Endometrium (tissue), 2 donors: ENCODE data around the gene EXOSC6.
"Not testable (repeated sequence)": the region's sequence is repeated elsewhere in the genome, so short reads cannot be mapped to it uniquely, and the experiment has no call there.

Experiments
- FAIRE-seq: peaks from 2 replicates; lab custom pipeline; 2012; peaks lifted over from hg19 to GRCh38; lab: Jason Lieb, UNC
- donor health status: control.
- donor health status: control.

Gene EXOSC6

GRCh38 chr16:70251629-70252354 lies at the start of gene EXOSC6:
EXOSC6 (minus strand) TSS chr16:70251940; CDS start chr16:70251900, 40 bp downstream.
- no peak for FAIRE-seq

DNA sequence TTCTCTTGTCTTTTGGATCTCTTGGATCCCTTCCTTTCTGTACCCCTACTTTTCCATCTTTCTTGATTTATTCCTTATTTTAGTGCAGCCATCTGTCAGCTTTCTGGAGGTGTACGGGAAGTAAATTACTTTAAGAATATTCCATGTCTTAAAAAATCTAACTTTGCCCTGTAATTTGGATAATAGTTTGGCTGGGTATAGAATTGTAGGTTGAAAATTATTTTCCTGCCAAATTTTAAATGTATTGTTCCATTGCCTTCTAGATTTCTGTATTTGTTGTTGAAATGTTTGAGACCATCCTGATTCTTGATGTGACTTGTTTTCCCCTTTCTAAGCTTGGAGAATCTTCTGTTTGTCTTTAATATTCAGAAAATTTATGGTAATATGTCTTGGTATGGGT lies 49.4 kb upstream of the EXOSC6 start:
- FAIRE-seq = no peak

GRCh38 chr16:70298988-70299938 lies 47.5 kb upstream of the EXOSC6 start, which contains the start of gene DDX19B:
DDX19B (plus strand) TSS chr16:70299186; CDS start chr16:70299298, 112 bp downstream.
- no peak for FAIRE-seq

DNA sequence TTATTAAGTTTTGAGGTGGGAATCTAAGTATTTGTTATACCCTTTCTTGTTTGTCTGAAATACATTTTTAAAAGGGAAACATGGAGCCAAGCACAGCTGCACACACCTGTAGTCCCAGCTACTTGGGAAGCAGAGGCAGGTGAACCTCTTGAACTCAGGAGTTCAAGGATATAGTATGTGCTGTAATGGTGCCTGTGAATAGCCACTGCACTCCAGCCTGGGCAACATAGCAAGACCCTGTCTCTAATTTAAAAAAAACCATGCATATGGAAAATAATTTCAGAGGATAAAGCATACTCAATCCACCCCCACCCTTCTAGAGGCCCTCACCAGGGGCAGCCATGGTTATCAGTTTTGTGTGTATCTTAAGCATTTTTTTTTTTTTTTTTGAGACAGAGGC lies 43.9 kb upstream of the EXOSC6 start:
- no peak for FAIRE-seq

DNA sequence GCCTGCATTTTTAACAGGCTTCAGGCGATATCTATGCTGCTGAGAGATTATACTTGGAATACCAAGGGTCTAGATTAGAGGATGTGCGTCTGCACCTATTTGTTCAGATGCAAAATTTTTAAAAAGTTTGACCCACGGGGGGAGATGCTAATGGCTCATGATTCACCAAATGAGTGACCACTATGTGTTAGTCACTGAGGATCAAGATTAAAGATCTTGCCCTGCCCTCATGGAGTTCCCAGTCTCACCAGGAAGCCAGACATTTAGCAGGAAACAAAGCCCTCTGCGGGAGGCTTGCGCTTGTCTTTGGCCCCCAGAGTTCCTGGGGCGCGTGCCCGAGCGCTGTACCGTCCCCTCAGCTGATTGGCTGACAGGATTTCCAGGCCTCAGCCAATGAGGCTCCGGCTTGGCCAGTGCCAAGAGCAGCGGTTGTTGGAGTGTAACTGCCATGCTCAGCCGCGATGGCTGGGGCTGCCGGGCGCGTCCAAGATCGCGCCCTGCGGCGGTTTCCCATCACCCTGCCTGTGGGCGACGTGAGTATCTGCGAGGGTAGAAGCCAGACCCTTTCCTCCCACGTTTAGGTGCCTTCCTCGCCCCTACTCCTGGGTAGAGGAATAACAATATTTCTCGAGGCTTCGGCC lies 42.8 kb upstream of the EXOSC6 start:
- no peak for FAIRE-seq

DNA sequence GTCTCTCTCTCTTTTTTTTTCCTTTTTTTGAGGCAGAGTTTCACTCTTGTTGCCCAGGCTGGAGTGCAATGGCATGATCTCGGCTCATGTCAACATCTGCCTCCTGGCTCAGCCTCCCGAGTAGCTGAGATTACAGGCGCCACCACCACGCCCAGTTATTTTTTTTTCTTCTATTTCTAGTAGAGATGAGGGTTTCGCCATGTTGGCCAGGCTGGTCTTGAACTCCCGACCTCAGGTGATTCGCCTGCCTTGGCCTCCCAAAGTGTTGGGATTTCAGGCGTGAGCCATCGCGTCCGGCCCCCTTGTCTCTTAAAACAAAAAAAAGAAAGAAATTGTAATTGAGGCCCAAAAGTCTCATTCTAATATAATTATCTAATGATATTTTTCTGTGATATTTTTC lies 40.4 kb upstream of the EXOSC6 start:
- not testable (repeated sequence) for FAIRE-seq

GRCh38 chr16:70290949-70291519 lies 39.3 kb upstream of the EXOSC6 start:
- FAIRE-seq = no peak

GRCh38 chr16:70289229-70290094 lies 37.7 kb upstream of the EXOSC6 start, which contains the start of gene AARS1:
AARS1 (minus strand) TSS chr16:70289506; CDS start chr16:70282763, 6,743 bp downstream.
- FAIRE-seq = peak; percentile 35

DNA sequence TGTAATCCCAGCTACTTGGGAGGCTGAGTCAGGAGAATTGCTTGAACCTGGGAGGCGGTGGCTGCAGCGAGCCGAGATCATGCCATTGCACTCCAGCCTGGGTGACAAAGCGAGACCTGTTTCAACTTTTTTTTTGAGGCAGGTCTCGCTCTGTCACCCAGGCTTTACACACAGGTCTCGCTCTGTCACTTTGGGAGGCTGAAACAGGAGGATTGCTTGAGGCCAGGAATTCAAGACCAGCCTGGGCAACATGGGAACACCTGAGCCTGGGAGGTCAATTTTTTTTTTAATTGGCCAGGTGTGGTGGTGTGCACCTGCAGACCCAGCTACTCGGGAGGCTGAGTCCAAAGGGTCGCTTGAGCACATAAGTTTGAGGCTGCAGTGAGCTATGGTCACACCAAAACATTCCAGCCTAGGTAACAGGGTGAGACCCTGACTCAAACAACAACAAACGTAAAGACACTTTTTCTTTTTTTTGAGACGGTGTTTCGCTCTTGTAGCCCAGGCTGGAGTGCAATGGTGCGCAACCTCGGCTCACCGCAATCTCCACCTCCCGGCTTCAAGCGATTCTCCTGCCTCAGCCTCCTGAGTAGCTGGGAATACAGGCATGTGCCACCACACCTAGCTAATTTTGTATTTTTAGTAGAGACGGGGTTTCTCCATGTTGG lies 35.7 kb upstream of the EXOSC6 start:
- FAIRE-seq = not testable (repeated sequence)

GRCh38 chr16:70276392-70276791 lies 24.7 kb upstream of the EXOSC6 start:
- no peak for FAIRE-seq

- no peak for FAIRE-seq
Observed at GRCh38 chr16:70271696-70272095, 20.0 kb upstream of the EXOSC6 start.

DNA sequence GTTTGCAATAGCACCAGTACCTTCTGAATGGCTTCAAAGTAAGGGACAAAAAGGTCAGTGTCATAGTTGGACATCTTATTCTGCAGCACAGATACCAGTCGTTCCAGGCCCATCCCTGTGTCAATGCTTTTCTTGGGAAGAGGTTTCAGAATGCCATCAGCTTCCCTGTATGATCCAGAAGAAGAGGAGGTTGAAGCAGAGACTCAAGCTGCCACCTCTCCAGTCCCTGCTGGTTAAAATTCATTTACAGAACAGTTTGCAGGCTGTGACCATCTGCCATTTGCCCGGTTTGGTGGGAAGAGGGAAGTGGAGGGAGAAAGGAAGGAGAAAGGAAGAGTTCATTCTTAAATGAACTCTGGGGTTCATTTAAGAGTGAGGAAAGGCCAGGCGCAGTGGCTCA lies 18.4 kb upstream of the EXOSC6 start:
- no peak for FAIRE-seq

- no peak for FAIRE-seq
Observed at GRCh38 chr16:70269471-70269870, 17.7 kb upstream of the EXOSC6 start.

DNA sequence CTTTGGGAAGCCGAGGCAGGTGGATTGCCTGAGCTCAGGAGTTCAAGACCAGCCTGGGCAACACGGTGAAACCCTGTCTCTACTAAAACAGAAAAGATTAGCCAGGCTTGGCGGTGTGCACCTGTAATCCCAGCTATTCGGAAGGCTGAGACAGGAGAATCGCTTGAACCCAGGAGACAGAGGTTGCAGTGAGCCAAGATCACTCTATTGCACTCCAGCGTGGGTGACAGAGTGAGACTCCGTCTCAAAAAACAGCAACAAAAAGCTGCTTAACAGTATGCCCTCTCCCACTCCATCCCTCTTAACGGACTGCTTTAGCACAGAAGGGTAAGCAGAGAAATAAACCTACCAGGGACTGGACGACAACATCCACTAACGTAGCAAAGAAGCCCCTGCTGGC lies 16.2 kb upstream of the EXOSC6 start:
- not testable (repeated sequence) for FAIRE-seq

DNA sequence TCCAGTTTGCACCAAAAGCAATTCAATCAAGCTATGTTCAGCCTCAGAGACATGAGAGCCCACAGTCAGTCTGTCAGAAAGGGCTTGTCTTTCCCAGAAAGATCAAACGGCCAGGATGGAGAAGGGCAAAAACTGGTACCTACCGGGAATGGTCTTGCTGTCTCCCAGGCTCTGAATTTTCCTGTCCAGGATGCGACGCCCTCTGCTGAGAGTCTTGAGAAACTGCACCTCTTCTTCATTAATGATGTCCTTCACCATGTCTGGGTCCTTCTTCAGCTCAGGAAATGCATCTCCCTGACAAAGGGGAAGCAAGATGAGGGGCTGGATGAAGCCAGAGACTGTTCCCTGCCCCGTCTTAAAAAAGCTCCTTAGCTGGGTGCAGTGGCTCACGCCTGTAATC lies 15.8 kb upstream of the EXOSC6 start:
- no peak for FAIRE-seq

- FAIRE-seq = not testable (repeated sequence)
Observed at GRCh38 chr16:70259903-70260302, 8.2 kb upstream of the EXOSC6 start.

DNA sequence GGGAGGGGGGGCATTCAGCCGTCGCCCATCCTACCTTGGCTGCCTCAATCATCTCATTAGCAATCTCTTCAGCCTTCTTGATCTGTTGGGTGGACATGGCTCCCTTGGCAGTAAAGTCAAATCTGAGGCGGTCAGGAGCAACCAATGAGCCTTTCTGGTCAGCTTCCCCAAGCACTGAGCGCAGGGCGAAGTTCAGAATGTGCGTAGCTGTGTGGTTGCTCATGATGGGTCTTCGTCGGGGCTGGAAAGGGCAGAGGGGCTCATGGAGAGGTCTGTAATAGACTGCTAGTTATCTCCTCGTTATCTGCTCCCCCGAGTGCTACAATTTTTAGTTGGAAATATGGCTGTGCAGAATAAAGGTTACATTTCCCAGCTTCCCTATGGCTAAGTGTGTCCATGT lies 7.2 kb upstream of the EXOSC6 start:
- no peak for FAIRE-seq

- FAIRE-seq = no peak
Observed at GRCh38 chr16:70258065-70258464, 6.3 kb upstream of the EXOSC6 start.

GRCh38 chr16:70257391-70257790 lies 5.7 kb upstream of the EXOSC6 start:
- no peak for FAIRE-seq

GRCh38 chr16:70255574-70255973 lies 3.8 kb upstream of the EXOSC6 start:
- no peak for FAIRE-seq

GRCh38 chr16:70254965-70255286 lies 3.2 kb upstream of the EXOSC6 start:
- FAIRE-seq = no peak
